HG02943 (cell line): ENCODE data around the gene PPP3CA.

Experiments used
- ATAC-seq: cut with Tn5 transposase; IDR thresholded peaks from one replicate; pipeline ENCODE4 v1.9.1; 2021; ENCODE audit warnings: mild to moderate bottlenecking, low read depth, moderate library complexity; ENCODE audit not compliant: unreplicated experiment

Gene PPP3CA

DNA sequence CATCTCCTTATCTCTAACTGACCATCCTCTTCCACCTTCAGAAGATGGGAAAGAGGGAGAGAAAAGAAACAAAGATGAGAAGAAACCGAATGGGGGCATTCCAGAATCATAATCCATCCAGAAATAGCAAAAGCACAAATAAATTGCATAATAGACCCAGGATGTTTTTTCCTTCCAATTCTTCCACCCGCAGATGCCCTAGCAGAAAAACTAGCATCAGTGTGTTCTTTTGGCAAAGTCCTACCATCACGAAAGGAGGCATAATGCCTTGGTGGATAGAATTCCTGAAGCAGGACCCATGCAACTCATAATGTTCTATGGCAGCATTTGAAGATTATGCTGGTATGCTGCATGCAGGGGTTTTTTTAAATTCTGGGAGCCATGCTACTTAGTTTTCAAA lies 279.2 kb downstream of the PPP3CA start:
- no peak for ATAC-seq

DNA sequence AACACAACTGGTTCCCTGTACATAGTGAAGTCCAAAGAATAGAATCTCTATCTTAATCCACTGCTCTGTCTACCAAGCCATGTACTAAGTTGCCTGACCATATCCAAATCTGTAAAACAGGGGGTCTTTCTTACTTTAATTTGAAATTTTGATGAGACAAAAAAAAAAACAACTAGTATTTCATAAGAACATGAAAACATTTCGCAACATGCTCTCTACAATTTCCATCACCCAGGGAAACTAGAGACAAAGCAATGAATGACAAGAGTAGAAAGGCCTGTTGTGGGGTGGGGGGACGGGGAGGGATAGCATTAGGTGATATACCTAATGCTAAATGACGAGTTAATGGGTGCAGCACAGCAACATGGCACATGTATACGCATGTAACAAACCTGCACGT lies 279.9 kb downstream of the PPP3CA start:
- ATAC-seq, result no peak

DNA sequence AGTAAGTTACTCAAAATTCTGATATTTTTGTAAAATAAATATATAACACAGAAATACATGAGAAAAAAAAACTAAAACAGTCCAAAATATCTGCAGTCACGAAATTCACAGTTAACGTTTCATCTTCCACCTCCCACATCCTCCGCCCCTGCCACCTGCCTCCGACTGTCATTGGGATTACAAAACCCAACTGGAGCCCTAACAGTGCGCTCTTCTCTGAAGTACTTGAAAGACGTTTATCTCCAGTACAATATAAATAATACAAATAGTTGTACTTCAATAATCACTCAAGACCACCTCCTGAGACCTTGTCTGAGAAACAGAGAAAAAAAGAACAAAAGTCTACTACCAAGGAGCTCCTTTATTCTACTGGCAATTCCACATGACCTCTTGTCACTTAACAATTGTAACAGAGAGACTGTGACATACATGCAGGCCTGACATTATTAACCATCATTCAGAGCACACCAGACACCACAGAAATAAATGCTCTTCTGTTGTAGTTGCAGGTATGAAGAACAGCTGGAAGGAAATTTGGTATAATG lies 280.6 kb downstream of the PPP3CA start:
- no peak for ATAC-seq

DNA sequence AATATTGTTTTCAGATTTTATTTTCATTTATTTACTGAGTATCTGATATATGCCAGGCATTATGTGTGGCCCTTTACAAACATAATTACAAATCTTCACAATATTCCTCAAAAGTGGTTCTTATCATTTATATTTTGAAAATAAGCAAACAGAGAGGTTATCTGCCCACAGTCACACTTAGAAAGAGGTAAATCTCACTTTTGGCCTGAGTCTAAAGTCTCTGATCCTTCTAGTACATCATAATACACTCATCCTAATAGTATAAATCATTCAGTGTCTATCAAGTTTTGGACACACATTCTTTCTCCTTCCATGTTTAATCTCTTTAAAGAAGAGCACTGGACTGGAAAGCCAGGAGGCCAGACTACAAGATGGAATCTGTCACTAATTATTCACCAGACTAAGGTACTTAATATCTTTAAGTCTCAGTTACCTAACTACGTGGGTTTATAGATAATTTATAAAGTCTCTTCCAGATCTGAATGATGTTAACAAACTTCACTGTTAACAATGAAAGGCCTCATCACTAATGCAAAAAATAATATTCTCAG lies 281.3 kb downstream of the PPP3CA start:
- no peak for ATAC-seq

DNA sequence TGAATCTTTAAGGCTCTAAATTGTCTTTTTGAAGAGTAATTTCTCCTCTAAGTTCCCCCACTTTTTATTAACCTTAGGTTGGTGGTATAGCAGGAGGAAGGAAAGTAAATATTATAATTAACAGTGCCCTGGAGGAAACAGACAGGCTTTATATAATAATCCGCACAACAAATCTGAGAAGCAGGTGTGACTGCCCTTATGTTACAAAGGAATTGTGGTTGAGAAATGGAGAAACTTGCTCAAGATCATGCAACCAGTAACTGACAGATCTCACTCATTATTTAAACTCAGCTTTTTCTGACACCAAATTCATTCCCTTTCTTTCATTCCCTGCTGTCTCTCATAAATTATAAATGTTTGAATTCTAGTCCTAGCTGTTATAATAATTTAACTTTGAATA lies 282.0 kb downstream of the PPP3CA start:
- ATAC-seq, result no peak

DNA sequence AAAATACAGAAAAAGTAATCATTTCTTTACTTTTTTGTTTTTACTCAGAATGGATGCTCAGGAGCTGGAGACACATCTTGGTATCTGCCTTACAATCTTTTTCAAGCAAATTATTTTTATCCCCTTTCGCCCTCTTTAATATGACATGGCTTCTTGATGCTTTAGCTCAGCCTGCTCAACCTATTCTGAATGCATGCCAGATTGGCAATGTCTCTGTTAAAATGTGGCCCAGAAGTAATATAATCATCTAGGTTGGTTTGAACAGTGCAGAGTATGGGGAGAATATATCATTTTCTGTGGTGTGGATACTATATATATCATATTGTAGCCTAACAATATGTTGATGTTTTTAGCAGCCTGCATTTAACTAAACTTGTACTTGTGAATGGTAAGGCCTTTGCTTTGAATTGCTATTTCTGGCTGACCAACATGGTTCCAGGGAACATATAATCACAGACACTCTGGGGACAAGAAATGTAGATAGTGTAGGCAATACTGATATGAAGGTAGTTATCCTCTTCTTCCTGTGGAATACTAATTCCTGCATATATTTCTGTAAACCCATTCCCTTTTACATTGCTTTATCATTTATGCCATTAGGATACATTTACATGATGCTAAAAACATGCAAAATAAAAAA lies 282.7 kb downstream of the PPP3CA start:
- no peak for ATAC-seq

DNA sequence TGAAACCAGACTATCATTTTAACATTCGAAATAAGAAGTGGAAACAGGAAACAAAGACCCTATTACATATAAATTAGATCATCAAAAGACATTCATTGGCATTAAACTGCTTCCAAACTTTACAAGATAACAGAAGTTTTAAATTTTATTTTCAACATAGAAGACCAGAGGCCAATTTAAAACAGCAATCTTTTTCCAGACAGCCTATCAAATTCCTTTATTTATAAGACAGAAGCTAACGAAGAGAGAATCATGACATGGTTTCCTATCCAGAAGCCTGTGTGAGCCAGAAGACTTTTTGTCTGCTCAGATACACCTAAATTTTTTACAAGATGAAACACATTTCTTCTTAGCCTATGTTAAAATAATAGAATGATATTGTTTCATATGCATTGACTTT lies 291.9 kb downstream of the PPP3CA start:
- ATAC-seq, result no peak

DNA sequence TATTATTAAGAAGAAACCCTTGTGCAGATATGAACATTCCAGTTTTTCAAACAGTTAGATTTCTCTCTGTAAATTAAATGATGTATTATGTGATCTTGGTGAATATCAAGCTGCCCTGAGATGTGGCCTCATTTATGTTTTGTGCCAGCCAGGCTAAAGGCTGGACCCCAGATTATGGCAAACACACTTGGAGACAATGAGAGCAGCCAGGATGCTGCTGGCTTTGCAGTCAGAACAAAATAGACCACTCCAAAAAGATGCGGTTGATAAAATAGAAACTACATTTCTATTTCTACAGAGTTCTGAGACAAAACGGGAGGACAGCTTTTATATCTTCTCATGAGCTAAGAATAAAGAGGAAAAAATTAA lies 296.5 kb downstream of the PPP3CA start:
- ATAC-seq, result no peak

DNA sequence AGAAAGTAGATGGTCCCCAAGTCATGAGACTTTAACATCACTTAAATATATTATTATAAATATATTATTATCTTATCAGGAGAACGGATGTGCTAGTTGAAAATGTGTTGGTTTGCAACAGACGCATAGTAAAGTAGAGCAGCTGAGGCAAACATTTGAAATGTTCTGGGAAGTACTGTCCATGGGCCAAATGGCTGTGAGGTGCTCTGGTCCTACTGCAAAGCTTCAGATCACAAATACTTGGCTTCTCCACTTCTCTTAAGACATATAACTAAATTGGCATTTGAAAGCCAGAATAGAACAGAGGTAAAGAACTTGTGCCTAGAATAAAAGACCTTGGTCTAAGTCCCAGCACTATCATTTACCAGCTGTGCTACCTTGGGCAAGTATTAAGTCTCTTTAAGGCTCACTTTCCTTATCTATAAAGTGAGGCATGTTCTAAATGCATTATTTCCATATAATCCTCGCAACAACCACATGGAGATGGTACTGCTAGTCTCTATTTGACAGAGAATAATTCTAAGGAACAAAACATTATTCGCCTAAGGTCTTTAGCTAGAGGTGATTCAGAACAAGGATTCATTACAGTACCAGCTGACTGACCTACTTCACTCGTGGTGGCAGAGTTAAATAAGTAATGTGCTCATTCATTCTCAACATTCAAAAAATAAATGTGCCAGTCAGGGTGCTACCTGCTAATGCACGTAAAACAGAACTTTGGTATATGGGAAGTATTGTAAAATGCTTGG lies 297.1 kb downstream of the PPP3CA start:
- no peak for ATAC-seq

DNA sequence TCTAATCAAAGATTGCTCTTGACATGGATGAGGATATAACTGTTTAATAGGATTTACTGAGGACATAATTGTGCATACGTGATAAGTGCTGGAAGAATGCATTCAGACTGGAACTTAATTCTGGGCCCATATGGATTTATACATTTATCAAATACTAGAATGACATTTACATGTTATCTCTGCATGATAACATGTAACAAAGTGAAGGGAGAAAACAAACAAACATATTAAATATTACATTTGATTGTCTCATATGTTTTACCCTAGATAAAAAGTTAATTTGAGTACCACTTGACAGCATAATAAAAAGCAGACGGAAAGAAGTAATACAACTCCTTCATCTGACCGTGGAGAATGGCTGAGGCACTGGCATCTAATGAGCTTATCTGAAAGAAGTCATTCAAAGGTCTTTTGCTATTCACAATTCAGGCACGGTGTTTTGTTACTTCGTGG lies 297.8 kb downstream of the PPP3CA start:
- ATAC-seq, result no peak

DNA sequence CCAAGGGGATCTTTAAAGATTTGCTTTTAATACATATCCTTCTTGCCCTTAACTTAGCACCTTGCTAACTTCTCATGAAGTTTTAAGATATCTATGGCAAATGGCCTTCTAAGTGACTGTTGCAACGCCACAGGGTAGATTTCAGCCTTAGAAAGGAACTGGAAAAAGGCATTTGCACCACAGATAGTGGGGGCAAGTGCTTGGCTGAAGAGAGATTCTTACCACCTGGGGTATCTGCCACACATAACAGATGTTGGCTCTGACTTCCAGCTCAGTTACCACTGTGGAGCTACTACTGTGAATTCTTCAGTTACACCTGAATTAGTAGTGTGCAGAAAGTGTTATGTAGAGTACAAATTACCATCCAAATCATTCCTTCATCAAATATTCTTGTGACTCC lies 302.6 kb downstream of the PPP3CA start:
- no peak for ATAC-seq

DNA sequence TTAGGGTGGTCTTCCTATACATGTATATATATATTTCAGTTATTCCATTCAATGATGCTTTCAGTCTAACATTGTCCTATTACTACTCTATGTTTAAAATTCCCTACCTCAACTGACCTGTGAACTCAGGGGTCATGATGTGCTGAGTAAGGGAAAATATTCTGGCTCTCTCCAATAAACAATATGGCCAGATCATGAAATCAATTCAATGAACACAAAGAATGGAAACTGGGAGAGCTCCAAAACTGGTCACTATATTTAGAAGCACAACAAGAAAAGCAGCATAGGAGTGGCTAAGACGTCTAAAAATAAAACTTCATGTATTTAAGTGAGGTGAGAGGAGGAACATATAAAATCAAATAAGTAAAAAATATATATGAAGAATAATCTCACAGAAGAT lies 304.5 kb downstream of the PPP3CA start:
- ATAC-seq, result no peak

DNA sequence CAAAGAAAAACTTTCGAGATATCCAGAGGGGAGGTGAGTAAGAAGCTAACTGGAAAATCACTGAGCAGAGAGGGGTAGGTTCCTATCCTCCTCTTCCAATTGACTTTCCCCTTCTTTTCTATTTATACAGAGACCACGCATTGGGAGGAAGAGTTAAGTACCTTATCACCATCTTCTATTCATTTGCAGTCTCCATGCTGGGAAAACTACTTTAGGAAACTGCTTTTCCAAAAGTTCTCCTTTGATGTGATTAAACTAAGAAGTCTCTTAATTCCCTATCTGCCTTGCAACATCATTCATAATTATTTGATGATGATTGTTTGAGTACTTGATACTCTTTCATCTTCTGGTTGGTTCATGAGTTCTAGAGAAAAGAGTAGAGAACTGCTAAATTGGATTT lies 306.6 kb downstream of the PPP3CA start:
- no peak for ATAC-seq

DNA sequence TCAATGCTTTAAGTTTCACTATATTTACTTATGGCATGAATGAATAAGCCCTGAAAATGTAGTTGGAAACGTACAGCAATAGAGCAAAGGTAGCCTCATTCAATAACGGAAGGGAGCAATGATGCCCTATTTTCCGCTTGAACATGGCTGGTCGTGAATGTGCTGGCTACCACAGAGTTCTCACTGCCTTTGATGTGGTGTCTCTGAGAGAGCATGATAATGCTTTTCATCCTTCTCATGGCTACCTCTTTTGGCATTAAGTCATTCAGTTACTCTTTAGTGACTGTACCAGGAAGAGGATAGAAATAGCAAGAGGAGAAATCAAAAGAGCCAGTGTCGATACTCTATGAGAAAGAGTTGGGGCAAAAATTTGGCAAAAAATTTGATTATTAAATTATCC lies 308.0 kb downstream of the PPP3CA start:
- no peak for ATAC-seq

DNA sequence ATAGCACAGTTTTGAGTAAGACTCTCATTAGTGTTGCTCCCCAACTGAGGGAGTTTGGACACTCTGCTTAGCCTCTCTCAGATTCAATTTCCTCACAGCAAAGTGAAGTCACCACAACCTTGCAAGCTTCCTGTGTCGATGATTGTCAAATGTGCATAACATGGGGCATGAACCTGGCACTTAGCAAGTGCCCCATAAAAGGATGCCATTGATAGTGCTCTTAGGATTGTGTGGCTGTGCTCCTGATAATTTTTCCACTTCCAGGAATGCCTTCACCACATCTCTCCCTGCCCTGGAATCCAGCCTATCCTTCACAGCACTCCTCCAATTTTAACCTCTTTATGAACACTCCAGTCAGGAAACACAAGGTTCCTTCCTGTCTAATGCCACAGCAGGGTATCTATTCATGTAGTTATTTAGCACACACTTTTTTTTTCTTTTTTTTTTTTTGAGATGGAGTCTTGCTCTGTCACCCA lies 309.4 kb downstream of the PPP3CA start:
- no peak for ATAC-seq

DNA sequence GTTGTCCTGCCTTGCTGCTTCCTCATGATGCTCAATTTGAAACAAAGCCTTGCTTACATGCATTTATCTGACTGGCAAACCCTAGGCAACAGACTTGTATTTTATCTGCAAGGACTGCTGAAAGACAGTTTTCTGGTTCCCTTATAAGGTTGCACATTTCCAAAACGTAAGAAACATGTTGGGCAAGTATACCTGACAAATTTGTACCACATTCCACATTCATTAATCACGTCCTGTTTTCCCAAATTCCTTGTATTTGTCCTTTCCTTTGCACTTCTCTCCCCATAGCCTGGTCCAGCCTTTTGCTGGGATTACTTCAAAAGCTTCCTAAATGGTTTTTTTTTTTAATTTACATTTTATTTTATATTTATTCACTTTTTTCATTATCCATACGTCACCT lies 310.1 kb downstream of the PPP3CA start:
- no peak for ATAC-seq

DNA sequence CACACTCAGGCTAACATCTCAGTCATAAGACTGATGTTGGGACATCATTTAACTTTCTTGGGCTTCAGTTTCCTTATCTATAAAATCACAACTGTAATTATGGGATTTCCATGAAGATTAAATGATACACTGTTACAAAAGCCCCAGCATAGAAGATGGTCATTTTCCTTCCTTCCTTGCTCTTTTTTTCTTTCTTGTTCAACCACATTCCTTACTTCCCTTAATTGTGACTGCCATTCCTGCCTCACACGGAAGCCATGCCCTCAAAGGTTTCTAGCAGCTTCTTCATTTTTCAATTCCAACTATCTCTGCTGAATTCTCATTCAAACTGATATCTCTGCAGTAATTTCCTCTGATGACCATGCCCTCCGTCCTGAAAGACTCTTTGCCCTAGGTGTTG lies 311.8 kb downstream of the PPP3CA start:
- no peak for ATAC-seq

DNA sequence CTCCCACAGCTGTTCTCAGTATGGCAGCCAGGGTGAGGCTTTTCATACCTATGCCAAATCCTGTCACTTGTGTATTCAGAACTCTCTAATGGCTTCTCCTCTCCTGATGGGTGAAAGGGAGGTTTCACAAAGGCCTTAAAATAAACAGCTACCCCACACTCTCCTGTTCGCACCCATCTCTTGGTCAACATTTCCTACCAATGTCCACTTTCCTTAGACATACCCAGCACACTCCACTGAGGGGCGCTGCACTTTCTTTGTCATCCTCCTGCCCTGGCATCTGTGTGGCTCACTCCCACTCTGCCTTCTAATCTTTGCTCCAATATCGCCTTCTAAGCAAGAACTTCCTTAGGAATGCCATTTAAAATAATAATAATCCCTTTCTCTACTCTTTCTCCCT lies 313.3 kb downstream of the PPP3CA start:
- no peak for ATAC-seq

DNA sequence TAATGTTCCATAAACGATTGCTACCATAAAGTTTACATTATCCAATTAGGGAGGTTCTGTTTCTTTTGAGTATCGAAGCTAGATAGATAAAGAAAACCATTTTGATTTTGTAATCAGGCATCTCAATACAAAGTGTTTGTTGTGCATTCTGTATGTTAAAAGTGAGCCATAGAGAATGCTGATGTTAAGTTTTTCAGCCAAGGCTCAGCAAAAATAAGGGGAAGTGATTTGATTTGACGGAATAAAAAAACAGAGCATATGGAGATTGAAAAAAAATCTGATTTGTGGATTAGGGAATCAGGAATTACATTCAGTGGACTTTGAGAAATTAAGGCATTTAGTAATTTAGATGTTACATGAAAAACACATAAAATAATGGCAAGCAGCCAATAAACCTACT lies 314.8 kb downstream of the PPP3CA start:
- ATAC-seq, result no peak

DNA sequence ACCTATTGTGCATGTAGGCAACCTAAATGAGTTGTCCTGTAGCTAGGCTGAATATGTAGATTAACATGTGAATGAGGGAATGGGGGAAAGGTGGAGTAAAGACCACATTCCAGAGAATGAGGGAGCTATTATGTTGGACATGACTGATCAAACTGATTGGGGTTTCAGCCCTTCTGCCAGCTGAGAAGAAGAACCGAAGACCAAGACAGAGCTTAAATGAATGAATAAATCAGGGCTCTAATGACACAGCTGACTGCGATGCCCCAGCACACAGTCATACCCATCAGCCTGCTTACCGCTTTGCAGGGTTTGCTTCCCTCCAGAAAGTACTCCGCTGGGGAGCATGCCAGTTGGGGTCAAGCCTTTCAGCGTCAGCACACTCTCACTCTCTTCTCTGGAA lies 315.4 kb downstream of the PPP3CA start:
- no peak for ATAC-seq

DNA sequence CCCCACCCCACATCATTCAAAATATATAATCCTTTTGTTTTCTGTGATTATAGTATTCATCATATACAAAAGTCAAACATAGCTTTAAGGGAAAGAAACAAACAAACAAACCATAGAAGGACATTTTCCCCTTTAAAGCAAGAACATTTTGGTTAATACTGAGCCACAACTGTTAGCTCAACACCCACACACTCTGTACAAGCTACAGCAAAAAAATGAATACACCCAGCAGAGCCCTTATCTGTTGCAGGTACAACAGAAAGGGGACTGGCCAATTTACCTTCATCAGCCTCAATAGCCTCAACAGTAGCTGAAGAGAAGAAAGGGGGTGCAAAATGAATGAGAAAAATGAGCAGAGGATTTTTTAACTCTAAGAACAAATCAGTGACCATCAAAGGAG lies 318.4 kb downstream of the PPP3CA start:
- ATAC-seq, result no peak

DNA sequence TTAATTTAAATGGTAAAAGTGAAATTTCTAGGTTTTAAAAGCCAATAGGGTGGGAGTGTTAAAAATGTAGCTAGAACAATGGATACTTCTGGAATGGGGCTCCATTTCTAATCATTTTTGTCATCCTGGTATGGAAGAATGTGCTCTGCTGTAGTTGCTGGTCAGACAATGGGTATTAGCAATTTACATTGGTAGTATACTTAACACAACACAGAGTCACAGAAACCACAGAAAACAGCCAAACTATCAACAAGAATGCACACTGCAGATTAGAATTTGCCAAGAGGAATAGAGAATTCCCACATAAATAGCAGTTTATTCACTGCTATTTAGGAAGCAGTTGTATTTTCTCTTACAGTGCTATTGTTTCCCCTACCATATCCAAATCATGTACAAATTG lies 319.6 kb downstream of the PPP3CA start:
- ATAC-seq, result no peak
